HEK293 (cell line): ENCODE results near the gene PHF10.

Source experiments
- CTCF ChIA-PET: fragments of 350-600 bp; formaldehyde crosslinking; extraction: SDS; loops from one replicate; lab custom pipeline; 2021; ENCODE audit warnings: antibody characterized with exemption; lab: Yijun Ruan, JAX
- POLR2A ChIA-PET: fragments of 300-600 bp; formaldehyde crosslinking; extraction: SDS; loops from one replicate; lab custom pipeline; 2020; ENCODE audit warnings: antibody characterized with exemption, inconsistent platforms; lab: Yijun Ruan, JAX
- H3K27ac ChIP-seq: fragments of 200-500 bp; sonication (Bioruptor generic); 2 replicates; pipeline ENCODE4 v1.5.1; 2014; ENCODE audit warnings: low read depth, low read length, control low read depth, inconsistent platforms; ENCODE audit errors: extremely low read depth
- H3K36me3 ChIP-seq, 2 experiments: fragments of 200-500 bp in 1 of 2; sonication (Bioruptor generic) in 1 of 2; 1 replicate in 1 of 2; 2 replicates in 1 of 2; pipeline ENCODE4 v1.5.1; 2014 to 2017; ENCODE audit warnings: inconsistent platforms in 2 of 2, low read length in 2 of 2; ENCODE audit not compliant: control insufficient read depth in 2 of 2, insufficient read depth in 1 of 2
- H3K4me1 ChIP-seq: fragments of 200-500 bp; sonication (Bioruptor generic); 2 replicates; pipeline ENCODE4 v1.5.1; 2014; ENCODE audit warnings: mild to moderate bottlenecking, low read length, inconsistent platforms; ENCODE audit not compliant: control insufficient read depth, insufficient read depth
- H3K4me3 ChIP-seq: 2 replicates; pipeline ENCODE4 v1.5.1; 2011; ENCODE audit warnings: low read depth, mild to moderate bottlenecking, control low read depth, low read length, moderate library complexity
- H3K9me3 ChIP-seq: fragments of 200-500 bp; sonication (Bioruptor generic); 2 replicates; pipeline ENCODE4 v1.5.1; 2014; ENCODE audit warnings: low read depth, low read length, inconsistent platforms; ENCODE audit not compliant: control insufficient read depth, insufficient read depth
- ATF2 ChIP-seq: fragments of 450-650 bp; formaldehyde crosslinking; IDR thresholded peaks from 2 replicates; pipeline ENCODE4 v1.5.1; 2016; ENCODE audit warnings: missing biosample characterization, missing genetic modification characterization, low read depth
- BCL11A ChIP-seq: fragments of 450-650 bp; formaldehyde crosslinking; IDR thresholded peaks from 2 replicates; pipeline ENCODE4 v1.5.1; 2016; ENCODE audit warnings: low read depth, missing biosample characterization, missing genetic modification characterization
- BCL11B ChIP-seq: fragments of 450-650 bp; formaldehyde crosslinking; IDR thresholded peaks from 2 replicates; pipeline ENCODE4 v1.5.1; 2016; ENCODE audit warnings: low read depth, missing biosample characterization, missing genetic modification characterization
- EGR2 ChIP-seq: fragments of 450-650 bp; formaldehyde crosslinking; IDR thresholded peaks from 2 replicates; pipeline ENCODE4 v1.5.1; 2016; ENCODE audit warnings: low read depth, missing biosample characterization, missing genetic modification characterization
- HOXC10 ChIP-seq: sonication (generic); formaldehyde crosslinking; IDR thresholded peaks from 2 replicates; pipeline ENCODE4 v1.8.1; 2023; ENCODE audit warnings: mild to moderate bottlenecking, missing genetic modification reagents
- KLF16 ChIP-seq: fragments of 450-650 bp; formaldehyde crosslinking; IDR thresholded peaks from 2 replicates; pipeline ENCODE4 v1.5.1; 2017; ENCODE audit warnings: missing biosample characterization, missing genetic modification characterization
- OSR2 ChIP-seq: fragments of 450-650 bp; formaldehyde crosslinking; IDR thresholded peaks from 2 replicates; pipeline ENCODE4 v1.5.1; 2016; ENCODE audit warnings: missing biosample characterization, missing genetic modification characterization
- OVOL3 ChIP-seq: fragments of 450-650 bp; formaldehyde crosslinking; IDR thresholded peaks from 2 replicates; pipeline ENCODE4 v1.5.1; 2016; ENCODE audit warnings: missing biosample characterization, missing genetic modification characterization
- SP7 ChIP-seq: fragments of 450-650 bp; formaldehyde crosslinking; IDR thresholded peaks from 2 replicates; pipeline ENCODE4 v1.5.1; 2016; ENCODE audit warnings: missing biosample characterization, missing genetic modification characterization
- WT1 ChIP-seq: fragments of 450-650 bp; formaldehyde crosslinking; IDR thresholded peaks from 2 replicates; pipeline ENCODE4 v1.5.1; 2016; ENCODE audit warnings: missing biosample characterization, missing genetic modification characterization
- YY2 ChIP-seq: fragments of 450-650 bp; formaldehyde crosslinking; IDR thresholded peaks from 2 replicates; pipeline ENCODE4 v1.5.1; 2016; ENCODE audit warnings: missing biosample characterization, missing genetic modification characterization
- ZBTB1 ChIP-seq: fragments of 450-650 bp; formaldehyde crosslinking; IDR thresholded peaks from 2 replicates; pipeline ENCODE4 v1.5.1; 2016; ENCODE audit warnings: missing biosample characterization, missing genetic modification characterization
- ZBTB8A ChIP-seq: fragments of 450-650 bp; formaldehyde crosslinking; IDR thresholded peaks from 2 replicates; pipeline ENCODE4 v1.5.1; 2016; ENCODE audit warnings: missing biosample characterization, missing genetic modification characterization
- ZFHX2 ChIP-seq: fragments of 450-650 bp; formaldehyde crosslinking; conservative IDR thresholded peaks from 2 replicates; pipeline ENCODE4 v1.5.1; 2016; ENCODE audit warnings: missing biosample characterization, missing genetic modification characterization
- ZFP3 ChIP-seq: fragments of 450-650 bp; formaldehyde crosslinking; IDR thresholded peaks from 2 replicates; pipeline ENCODE4 v1.5.1; 2016; ENCODE audit warnings: low read depth, missing biosample characterization, missing genetic modification characterization
- ZNF146 ChIP-seq: fragments of 450-650 bp; formaldehyde crosslinking; IDR thresholded peaks from 2 replicates; pipeline ENCODE4 v1.5.1; 2016; ENCODE audit warnings: missing biosample characterization, missing genetic modification characterization
- ZNF394 ChIP-seq: fragments of 450-650 bp; formaldehyde crosslinking; IDR thresholded peaks from 2 replicates; pipeline ENCODE4 v1.5.1; 2016; ENCODE audit warnings: missing biosample characterization, missing genetic modification characterization, mild to moderate bottlenecking, moderate library complexity, borderline replicate concordance
- ZNF510 ChIP-seq: fragments of 450-650 bp; formaldehyde crosslinking; IDR thresholded peaks from 2 replicates; pipeline ENCODE4 v1.5.1; 2018; ENCODE audit warnings: mild to moderate bottlenecking, missing genetic modification characterization, missing biosample characterization; ENCODE audit not compliant: insufficient replicate concordance
- ZNF529 ChIP-seq: fragments of 450-650 bp; formaldehyde crosslinking; IDR thresholded peaks from 2 replicates; pipeline ENCODE4 v1.5.1; 2017; ENCODE audit warnings: missing genetic modification characterization, missing biosample characterization; ENCODE audit not compliant: insufficient replicate concordance
- ZNF548 ChIP-seq: fragments of 450-650 bp; formaldehyde crosslinking; IDR thresholded peaks from 2 replicates; pipeline ENCODE4 v1.5.1; 2016; ENCODE audit warnings: missing biosample characterization, missing genetic modification characterization
- ZNF571 ChIP-seq: fragments of 450-650 bp; formaldehyde crosslinking; IDR thresholded peaks from 2 replicates; pipeline ENCODE4 v1.5.0; 2017; ENCODE audit warnings: missing biosample characterization, missing genetic modification characterization
- ZNF596 ChIP-seq: fragments of 450-650 bp; IDR thresholded peaks from 2 replicates; pipeline ENCODE4 v1.5.0; 2018; ENCODE audit warnings: missing biosample characterization, mild to moderate bottlenecking, missing genetic modification characterization, moderate library complexity
- ZNF600 ChIP-seq: fragments of 450-650 bp; formaldehyde crosslinking; IDR thresholded peaks from 2 replicates; pipeline ENCODE4 v1.5.1; 2016; ENCODE audit warnings: missing biosample characterization, missing genetic modification characterization
- ZNF621 ChIP-seq: fragments of 450-650 bp; formaldehyde crosslinking; IDR thresholded peaks from 2 replicates; pipeline ENCODE4 v1.5.1; 2017; ENCODE audit warnings: missing biosample characterization, missing genetic modification characterization
- ZNF658 ChIP-seq: fragments of 450-650 bp; formaldehyde crosslinking; IDR thresholded peaks from 2 replicates; pipeline ENCODE4; 2016; ENCODE audit warnings: missing biosample characterization, missing genetic modification characterization
- ZNF664 ChIP-seq: fragments of 450-650 bp; formaldehyde crosslinking; IDR thresholded peaks from 2 replicates; pipeline ENCODE4 v1.5.1; 2016; ENCODE audit warnings: missing biosample characterization, missing genetic modification characterization
- ZNF677 ChIP-seq: fragments of 450-650 bp; IDR thresholded peaks from 2 replicates; pipeline ENCODE4 v1.5.0; 2018; ENCODE audit warnings: missing biosample characterization, mild to moderate bottlenecking, missing genetic modification characterization, moderate library complexity
- ZNF701 ChIP-seq: fragments of 450-650 bp; formaldehyde crosslinking; IDR thresholded peaks from 2 replicates; pipeline ENCODE4 v1.5.1; 2016; ENCODE audit warnings: missing biosample characterization, missing genetic modification characterization
- ZNF792 ChIP-seq: fragments of 450-650 bp; formaldehyde crosslinking; IDR thresholded peaks from 2 replicates; pipeline ENCODE4 v1.5.1; 2016; ENCODE audit warnings: missing biosample characterization, missing genetic modification characterization
- ZXDB ChIP-seq: fragments of 450-650 bp; formaldehyde crosslinking; IDR thresholded peaks from 2 replicates; pipeline ENCODE4 v1.5.1; 2016; ENCODE audit warnings: missing biosample characterization, missing genetic modification characterization
- TF ChIP-seq, protein P1 (sequence below): fragments of 450-650 bp; IDR thresholded peaks from 2 replicates; pipeline ENCODE4 v1.5.1; 2018; ENCODE audit warnings: missing biosample characterization, missing genetic modification characterization
- TF ChIP-seq, protein P2 (sequence below): fragments of 450-650 bp; formaldehyde crosslinking; IDR thresholded peaks from 2 replicates; pipeline ENCODE4 v1.5.1; 2016; ENCODE audit warnings: missing biosample characterization, missing genetic modification characterization
- TF ChIP-seq, protein P3 (sequence below): fragments of 450-650 bp; formaldehyde crosslinking; optimal IDR thresholded peaks from 2 replicates; pipeline ENCODE3; 2016; ENCODE audit warnings: missing biosample characterization, mild to moderate bottlenecking, missing genetic modification characterization
- TF ChIP-seq, protein P4 (sequence below): sonication (generic); formaldehyde crosslinking; IDR thresholded peaks from 2 replicates; pipeline ENCODE4 v1.8.1; 2022; ENCODE audit warnings: mild to moderate bottlenecking, moderate library complexity, missing genetic modification reagents

Gene PHF10

GRCh38 chr6:169751242-169752073 is 27.2 kb upstream of the PHF10 start, which contains the start of the genes DYNLT2 and ERMARD (continued):
- peak; percentile 96 for TF ChIP-seq EGR2
- TF ChIP-seq ZXDB (tag by site-specific recombination): no peak; the same call in none of the 2 replicates
- TF ChIP-seq ZBTB1 (tag by site-specific recombination): no peak
- no peak for TF ChIP-seq ZNF701
- TF ChIP-seq ZNF664 (tag by site-specific recombination): no peak
- TF ChIP-seq OVOL3 (tag by site-specific recombination): no peak
- TF ChIP-seq, protein P1, sequence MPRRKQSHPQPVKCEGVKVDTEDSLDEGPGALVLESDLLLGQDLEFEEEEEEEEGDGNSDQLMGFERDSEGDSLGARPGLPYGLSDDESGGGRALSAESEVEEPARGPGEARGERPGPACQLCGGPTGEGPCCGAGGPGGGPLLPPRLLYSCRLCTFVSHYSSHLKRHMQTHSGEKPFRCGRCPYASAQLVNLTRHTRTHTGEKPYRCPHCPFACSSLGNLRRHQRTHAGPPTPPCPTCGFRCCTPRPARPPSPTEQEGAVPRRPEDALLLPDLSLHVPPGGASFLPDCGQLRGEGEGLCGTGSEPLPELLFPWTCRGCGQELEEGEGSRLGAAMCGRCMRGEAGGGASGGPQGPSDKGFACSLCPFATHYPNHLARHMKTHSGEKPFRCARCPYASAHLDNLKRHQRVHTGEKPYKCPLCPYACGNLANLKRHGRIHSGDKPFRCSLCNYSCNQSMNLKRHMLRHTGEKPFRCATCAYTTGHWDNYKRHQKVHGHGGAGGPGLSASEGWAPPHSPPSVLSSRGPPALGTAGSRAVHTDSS (tag by site-specific recombination): peak; percentile 32; the same call in 1 of the 2 replicates
- no peak for TF ChIP-seq ZNF621 (tag by site-specific recombination)
- no peak for TF ChIP-seq ZNF596 (tag by site-specific recombination)
- no peak for TF ChIP-seq OSR2
- no peak for TF ChIP-seq WT1
- no peak for TF ChIP-seq BCL11B (tag by site-specific recombination)
- TF ChIP-seq ZNF510 (tag by site-specific recombination): no peak
- TF ChIP-seq, protein P2, sequence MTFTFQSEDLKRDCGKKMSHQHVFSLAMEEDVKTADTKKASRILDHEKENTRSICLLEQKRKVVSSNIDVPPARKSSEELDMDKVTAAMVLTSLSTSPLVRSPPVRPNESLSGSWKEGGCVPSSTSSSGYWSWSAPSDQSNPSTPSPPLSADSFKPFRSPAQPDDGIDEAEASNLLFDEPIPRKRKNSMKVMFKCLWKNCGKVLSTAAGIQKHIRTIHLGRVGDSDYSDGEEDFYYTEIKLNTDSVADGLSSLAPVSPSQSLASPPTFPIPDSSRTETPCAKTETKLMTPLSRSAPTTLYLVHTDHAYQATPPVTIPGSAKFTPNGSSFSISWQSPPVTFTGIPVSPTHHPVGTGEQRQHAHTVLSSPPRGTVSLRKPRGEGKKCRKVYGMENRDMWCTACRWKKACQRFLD (tag by site-specific recombination): no peak
- no peak for TF ChIP-seq BCL11A
- TF ChIP-seq ZNF677 (tag by site-specific recombination): 0 out of 2 replicates have a peak, but pooled peaks have one; percentile 26
- TF ChIP-seq ZNF529: no peak
- TF ChIP-seq ZNF571 (tag by site-specific recombination): no peak
- TF ChIP-seq, protein P3, sequence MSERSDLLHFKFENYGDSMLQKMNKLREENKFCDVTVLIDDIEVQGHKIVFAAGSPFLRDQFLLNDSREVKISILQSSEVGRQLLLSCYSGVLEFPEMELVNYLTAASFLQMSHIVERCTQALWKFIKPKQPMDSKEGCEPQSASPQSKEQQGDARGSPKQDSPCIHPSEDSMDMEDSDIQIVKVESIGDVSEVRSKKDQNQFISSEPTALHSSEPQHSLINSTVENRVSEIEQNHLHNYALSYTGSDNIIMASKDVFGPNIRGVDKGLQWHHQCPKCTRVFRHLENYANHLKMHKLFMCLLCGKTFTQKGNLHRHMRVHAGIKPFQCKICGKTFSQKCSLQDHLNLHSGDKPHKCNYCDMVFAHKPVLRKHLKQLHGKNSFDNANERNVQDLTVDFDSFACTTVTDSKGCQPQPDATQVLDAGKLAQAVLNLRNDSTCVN: peak; percentile 99
- peak; percentile 37; the same call in 1 of the 2 replicates for TF ChIP-seq ZNF600 (tag by site-specific recombination)

DNA sequence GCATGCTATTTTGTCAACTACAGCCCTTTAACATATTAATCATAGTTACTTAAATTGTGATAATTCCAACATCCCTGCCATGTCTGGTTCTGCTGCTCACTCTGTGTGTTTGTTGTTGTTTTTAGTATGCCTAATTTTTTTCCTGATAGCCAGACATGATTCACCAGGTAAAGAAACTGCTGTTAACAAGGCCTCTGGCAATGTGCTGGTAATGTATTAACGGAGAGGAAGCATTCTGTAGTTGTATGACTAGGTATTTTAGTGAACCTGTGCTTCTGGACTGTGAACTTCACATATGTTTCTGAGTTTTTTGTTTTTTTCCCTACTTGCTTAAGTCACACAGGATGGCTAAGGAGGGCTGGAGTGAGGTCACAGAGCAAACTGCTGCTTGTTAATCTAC is 22.3 kb upstream of the PHF10 start:
- Histone ChIP-seq H3K4me1 (peaks cover 4% of the 10 kb centered on the region; the same call in 1 of the 2 replicates), H3K36me3 (peaks cover 0 to 10% of the 10 kb centered on the region in 2 experiments; a peak in 1 of 3 replicates), H3K4me3 (no peak overlapping the region), H3K27ac (no peak overlapping the region), H3K9me3 (no peaks in the 10 kb centered on the region)
- ChIA-PET CTCF (no interaction called here), POLR2A (no interaction called here)
- no peak for TF ChIP-seq ZNF548 (tag by site-specific recombination)
- no peak for TF ChIP-seq HOXC10 (CRISPR knock-in tag)
- TF ChIP-seq ZNF658 (tag by site-specific recombination): no peak
- TF ChIP-seq, protein P4, sequence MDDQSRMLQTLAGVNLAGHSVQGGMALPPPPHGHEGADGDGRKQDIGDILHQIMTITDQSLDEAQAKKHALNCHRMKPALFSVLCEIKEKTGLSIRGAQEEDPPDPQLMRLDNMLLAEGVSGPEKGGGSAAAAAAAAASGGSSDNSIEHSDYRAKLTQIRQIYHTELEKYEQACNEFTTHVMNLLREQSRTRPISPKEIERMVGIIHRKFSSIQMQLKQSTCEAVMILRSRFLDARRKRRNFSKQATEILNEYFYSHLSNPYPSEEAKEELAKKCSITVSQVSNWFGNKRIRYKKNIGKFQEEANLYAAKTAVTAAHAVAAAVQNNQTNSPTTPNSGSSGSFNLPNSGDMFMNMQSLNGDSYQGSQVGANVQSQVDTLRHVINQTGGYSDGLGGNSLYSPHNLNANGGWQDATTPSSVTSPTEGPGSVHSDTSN (CRISPR knock-in tag): no peak
- TF ChIP-seq ZFP3 (tag by site-specific recombination): no peak
- no peak for TF ChIP-seq KLF16
- TF ChIP-seq ZNF792 (tag by site-specific recombination): no peak
- no peak for TF ChIP-seq ATF2 (tag by site-specific recombination)
- no peak for TF ChIP-seq ZNF394
- TF ChIP-seq ZFHX2 (tag by site-specific recombination): no peak
- TF ChIP-seq YY2: no peak
- TF ChIP-seq ZNF146 (tag by site-specific recombination): no peak
- TF ChIP-seq ZBTB8A (tag by site-specific recombination): no peak
- TF ChIP-seq SP7 (tag by site-specific recombination): no peak
